Astrocyte (in vitro differentiated cells and primary cell): Measurements from ENCODE around the gene PPP1R12A.

Experiments used
- CTCF ChIP-seq: IDR thresholded peaks from 2 replicates; pipeline ENCODE4 v1.5.1; 2011; ENCODE audit warnings: low read depth, mild to moderate bottlenecking, inconsistent platforms, low read length, moderate library complexity; ENCODE audit not compliant: insufficient read depth
- EZH2 ChIP-seq: IDR thresholded peaks from 2 replicates; pipeline ENCODE4 v1.6.1; 2012; ENCODE audit warnings: mild to moderate bottlenecking, low read length, inconsistent platforms; ENCODE audit not compliant: insufficient read depth

- TF ChIP-seq CTCF (no peak), EZH2 (no peak)
Observed at GRCh38 chr12:79838359-79838758, 96.5 kb downstream of the PPP1R12A start.
